LNCAP (cell line): ENCODE measurements around the gene AP5B1.

ENCODE experiments used
- TF ChIP-seq, protein P1 (sequence below): fragments of 450-650 bp; IDR thresholded peaks from 2 replicates; pipeline ENCODE4 v1.5.1; 2017; ENCODE audit warnings: mild to moderate bottlenecking

AP5B1 gene

DNA sequence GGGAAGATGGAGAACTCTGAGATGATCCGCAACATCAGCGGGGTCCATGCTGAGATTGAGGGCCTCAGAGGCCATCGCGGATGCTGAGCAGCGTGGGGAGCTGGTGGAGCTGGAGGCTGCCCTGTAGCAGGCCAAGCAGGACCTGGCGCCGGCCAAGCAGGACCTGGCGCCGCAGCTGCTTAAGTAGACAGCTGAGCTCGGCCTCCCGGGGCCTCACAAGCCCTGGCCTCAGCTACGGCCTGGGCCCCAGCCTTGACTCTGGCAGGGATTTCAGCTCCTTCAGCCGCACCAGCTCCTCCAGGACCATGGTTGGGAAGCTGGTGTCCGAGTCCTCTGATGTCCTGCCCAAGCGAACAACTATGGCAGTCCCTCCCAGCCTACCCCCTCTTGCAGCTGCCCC lies 52.9 kb downstream of the AP5B1 start:
- TF ChIP-seq, protein P1, sequence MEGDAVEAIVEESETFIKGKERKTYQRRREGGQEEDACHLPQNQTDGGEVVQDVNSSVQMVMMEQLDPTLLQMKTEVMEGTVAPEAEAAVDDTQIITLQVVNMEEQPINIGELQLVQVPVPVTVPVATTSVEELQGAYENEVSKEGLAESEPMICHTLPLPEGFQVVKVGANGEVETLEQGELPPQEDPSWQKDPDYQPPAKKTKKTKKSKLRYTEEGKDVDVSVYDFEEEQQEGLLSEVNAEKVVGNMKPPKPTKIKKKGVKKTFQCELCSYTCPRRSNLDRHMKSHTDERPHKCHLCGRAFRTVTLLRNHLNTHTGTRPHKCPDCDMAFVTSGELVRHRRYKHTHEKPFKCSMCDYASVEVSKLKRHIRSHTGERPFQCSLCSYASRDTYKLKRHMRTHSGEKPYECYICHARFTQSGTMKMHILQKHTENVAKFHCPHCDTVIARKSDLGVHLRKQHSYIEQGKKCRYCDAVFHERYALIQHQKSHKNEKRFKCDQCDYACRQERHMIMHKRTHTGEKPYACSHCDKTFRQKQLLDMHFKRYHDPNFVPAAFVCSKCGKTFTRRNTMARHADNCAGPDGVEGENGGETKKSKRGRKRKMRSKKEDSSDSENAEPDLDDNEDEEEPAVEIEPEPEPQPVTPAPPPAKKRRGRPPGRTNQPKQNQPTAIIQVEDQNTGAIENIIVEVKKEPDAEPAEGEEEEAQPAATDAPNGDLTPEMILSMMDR, result no peak

DNA sequence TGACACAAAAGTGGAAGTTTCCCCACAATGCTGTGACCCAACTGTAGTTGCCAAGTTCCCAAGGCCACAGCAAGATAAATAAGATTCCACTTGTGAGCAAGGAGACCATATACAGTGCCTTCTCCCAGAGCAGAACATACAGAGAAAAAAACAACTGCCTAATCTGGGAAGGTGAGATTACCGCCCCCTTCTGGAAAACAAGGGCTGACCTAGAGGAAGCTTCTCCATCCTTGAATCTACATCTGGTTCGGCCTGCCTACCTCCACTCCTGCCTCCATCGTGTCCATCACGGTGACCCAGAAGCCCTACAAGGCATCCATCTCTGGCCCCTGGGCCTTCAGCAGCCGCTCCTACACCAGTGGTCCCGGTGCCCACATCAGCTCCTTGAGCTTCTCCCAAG lies 54.1 kb downstream of the AP5B1 start:
- TF ChIP-seq, protein P1, result no peak
